ENCODE data around the gene IL12RB2. TPM values are rescaled to one million over a fixed set of nuclear protein-coding genes. Genes with fewer than 3 reads are reported as not detected.

The IL12RB2 gene
- total RNA-seq, 1 experiment from 2014 or later = not detected

- POLR2A ChIA-PET (ENCODE audit: unreplicated experiment) = no interaction called here
- intact Hi-C loops (cut with micrococcal nuclease) = no loop called here
Observed at GRCh38 chr1:67368046-67368514, 60.4 kb downstream of the IL12RB2 start.

DNA sequence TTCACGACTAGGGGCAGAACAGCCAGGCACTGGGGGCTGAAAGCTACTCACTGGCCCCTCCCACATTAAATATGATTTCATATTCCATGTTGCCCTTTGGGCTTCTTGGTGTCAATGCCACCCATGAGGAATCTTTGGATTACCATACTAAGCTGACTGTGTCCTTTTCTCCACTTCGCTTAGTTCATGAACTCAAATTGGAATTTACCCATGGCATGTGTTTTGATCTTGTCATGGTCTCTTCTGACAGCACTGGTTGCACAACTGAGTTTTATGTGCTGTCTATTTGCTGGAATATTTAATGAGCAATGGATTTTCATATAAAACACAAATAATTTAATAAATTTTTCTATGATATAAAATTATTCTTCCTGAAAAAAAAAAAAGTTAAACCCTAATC is 63.4 kb downstream of the IL12RB2 start:
- POLR2A ChIA-PET (ENCODE audit: unreplicated experiment) = no interaction called here
- H3K9ac ChIP-seq (ENCODE audit: low read length) = no peak overlapping the region
- intact Hi-C loops (cut with micrococcal nuclease) = no loop called here
- no peaks in the 10 kb centered on the region for H4K20me1 ChIP-seq (ENCODE audit: low read length)
- CTCF ChIA-PET = interaction anchor here (0.6 kb wide), 1 partner anchor 401 kb away, joined by 3 read pairs; no protein-coding TSS in a partner anchor
- H3K4me2 ChIP-seq (ENCODE audit: low read length) = no peak overlapping the region
- no peak overlapping the region for H2AFZ ChIP-seq (ENCODE audit: low read length)
- peaks cover 1% of the 10 kb centered on the region; the same call in 1 of the 2 replicates for H3K4me1 ChIP-seq (ENCODE audit: insufficient read depth, low read length)
- H3K9me3 ChIP-seq (ENCODE audit: low read length) = no peaks in the 10 kb centered on the region
- H3K4me3 ChIP-seq (ENCODE audit: low read length) = no peak overlapping the region
- H3F3A ChIP-seq (ENCODE audit: low read length, unreplicated experiment) = no peaks in the 10 kb centered on the region
- no peaks in the 10 kb centered on the region for H3K27me3 ChIP-seq (ENCODE audit: low read length)
- H3K79me2 ChIP-seq (ENCODE audit: low read length) = no peaks in the 10 kb centered on the region
- ATAC-seq (no peak), DNase-seq (no peak)
- H3K9me2 ChIP-seq (replicated peaks; ENCODE audit: low read length) = no peaks in the 10 kb centered on the region
- BruUV-seq (replicated peaks) = no TSS peak
- no peak overlapping the region for H3K27ac ChIP-seq (ENCODE audit: low read length)
- no peaks in the 10 kb centered on the region for H3K36me3 ChIP-seq (ENCODE audit: low read depth, low read length)
- TF ChIP-seq EZH2 (IDR thresholded peaks at IDR 0.05; ENCODE audit: low read length, unreplicated experiment) = no peak
- TF ChIP-seq, protein P1, sequence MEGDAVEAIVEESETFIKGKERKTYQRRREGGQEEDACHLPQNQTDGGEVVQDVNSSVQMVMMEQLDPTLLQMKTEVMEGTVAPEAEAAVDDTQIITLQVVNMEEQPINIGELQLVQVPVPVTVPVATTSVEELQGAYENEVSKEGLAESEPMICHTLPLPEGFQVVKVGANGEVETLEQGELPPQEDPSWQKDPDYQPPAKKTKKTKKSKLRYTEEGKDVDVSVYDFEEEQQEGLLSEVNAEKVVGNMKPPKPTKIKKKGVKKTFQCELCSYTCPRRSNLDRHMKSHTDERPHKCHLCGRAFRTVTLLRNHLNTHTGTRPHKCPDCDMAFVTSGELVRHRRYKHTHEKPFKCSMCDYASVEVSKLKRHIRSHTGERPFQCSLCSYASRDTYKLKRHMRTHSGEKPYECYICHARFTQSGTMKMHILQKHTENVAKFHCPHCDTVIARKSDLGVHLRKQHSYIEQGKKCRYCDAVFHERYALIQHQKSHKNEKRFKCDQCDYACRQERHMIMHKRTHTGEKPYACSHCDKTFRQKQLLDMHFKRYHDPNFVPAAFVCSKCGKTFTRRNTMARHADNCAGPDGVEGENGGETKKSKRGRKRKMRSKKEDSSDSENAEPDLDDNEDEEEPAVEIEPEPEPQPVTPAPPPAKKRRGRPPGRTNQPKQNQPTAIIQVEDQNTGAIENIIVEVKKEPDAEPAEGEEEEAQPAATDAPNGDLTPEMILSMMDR (conservative IDR thresholded peaks at IDR 0.05; ENCODE audit: low read depth, low read length) = no peak
- TF ChIP-seq EZH2phosphoT487 (IDR thresholded peaks at IDR 0.05; ENCODE audit: borderline replicate concordance, low read length) = no peak

More at GRCh38 chr1:67368046-67368514, 60.4 kb downstream of the IL12RB2 start:
- no peaks in the 10 kb centered on the region for H4K20me1 ChIP-seq (ENCODE audit: low read length)
- H2AFZ ChIP-seq (ENCODE audit: low read length) = no peak overlapping the region
- CTCF ChIA-PET = no interaction called here
- H3F3A ChIP-seq (ENCODE audit: low read length, unreplicated experiment) = no peaks in the 10 kb centered on the region
- H3K9me3 ChIP-seq (ENCODE audit: low read length) = no peaks in the 10 kb centered on the region
- no peaks in the 10 kb centered on the region for H3K4me1 ChIP-seq (ENCODE audit: insufficient read depth, low read length)
- no peaks in the 10 kb centered on the region for H3K36me3 ChIP-seq (ENCODE audit: low read depth, low read length)
- no peaks in the 10 kb centered on the region for H3K79me2 ChIP-seq (ENCODE audit: low read length)
- H3K27me3 ChIP-seq (ENCODE audit: low read length) = no peaks in the 10 kb centered on the region
- no peak overlapping the region for H3K9ac ChIP-seq (ENCODE audit: low read length)
- TF ChIP-seq EZH2phosphoT487 (IDR thresholded peaks at IDR 0.05; ENCODE audit: borderline replicate concordance, low read length) = no peak
- no peak for TF ChIP-seq EZH2 (IDR thresholded peaks at IDR 0.05; ENCODE audit: low read length, unreplicated experiment)
- TF ChIP-seq, protein P1 (conservative IDR thresholded peaks at IDR 0.05; ENCODE audit: low read depth, low read length) = no peak
- no TSS peak for BruUV-seq (replicated peaks)
- H3K4me3 ChIP-seq (ENCODE audit: low read length) = no peak overlapping the region
- DNase-seq (no peak), ATAC-seq (no peak)
- H3K9me2 ChIP-seq (replicated peaks; ENCODE audit: low read length) = no peaks in the 10 kb centered on the region
- no peak overlapping the region for H3K4me2 ChIP-seq (ENCODE audit: low read length)
- no peak overlapping the region for H3K27ac ChIP-seq (ENCODE audit: low read length)

GRCh38 chr1:67371681-67372080 is 64.0 kb downstream of the IL12RB2 start:
- ChIA-PET CTCF (no interaction called here), POLR2A (ENCODE audit: unreplicated experiment) (no interaction called here)
- intact Hi-C loops (cut with micrococcal nuclease) = no loop called here
- no peak for TF ChIP-seq EZH2 (IDR thresholded peaks at IDR 0.05; ENCODE audit: low read length, unreplicated experiment)
- TF ChIP-seq EZH2phosphoT487 (IDR thresholded peaks at IDR 0.05; ENCODE audit: borderline replicate concordance, low read length) = no peak
- Histone ChIP-seq H3K4me1 (ENCODE audit: insufficient read depth, low read length) (peaks cover 6% of the 10 kb centered on the region), H3F3A (ENCODE audit: low read length, unreplicated experiment) (no peaks in the 10 kb centered on the region), H3K4me2 (ENCODE audit: low read length) (no peak overlapping the region), H2AFZ (ENCODE audit: low read length) (no peak overlapping the region), H3K27me3 (ENCODE audit: low read length) (no peaks in the 10 kb centered on the region), H3K36me3 (ENCODE audit: low read depth, low read length) (no peaks in the 10 kb centered on the region), H3K9me2 (replicated peaks; ENCODE audit: low read length) (no peaks in the 10 kb centered on the region), H4K20me1 (ENCODE audit: low read length) (no peaks in the 10 kb centered on the region), H3K9me3 (ENCODE audit: low read length) (no peaks in the 10 kb centered on the region), H3K27ac (ENCODE audit: low read length) (no peak overlapping the region), H3K79me2 (ENCODE audit: low read length) (no peaks in the 10 kb centered on the region), H3K4me3 (ENCODE audit: low read length) (no peak overlapping the region), H3K9ac (ENCODE audit: low read length) (no peak overlapping the region)
- no peak for ATAC-seq
- BruUV-seq (replicated peaks) = no TSS peak
- no peak for DNase-seq
